Panc1 (cell line): Measurements from ENCODE around the gene VWA7. TPM values are rescaled to one million over a fixed set of nuclear protein-coding genes. Genes with fewer than 3 reads are reported as not detected.

Source experiments
- ATAC-seq: fragments of 200-7000 bp; cut with Tn5 transposase; 2 replicates; pipeline ENCODE4 v1.9.1; 2020; ENCODE audit warnings: mild to moderate bottlenecking, moderate library complexity
- BruUV-seq: library from RNA; stranded (reverse); fragments of 400-500 nt; replicated peaks from 2 replicates; lab custom pipeline; 2021; lab: Mats Ljungman, UMichigan
- CTCF ChIA-PET: fragments of 300-600 bp; sonication (Branson Sonifier 250); formaldehyde crosslinking; loops from one replicate; lab custom pipeline; 2022; ENCODE audit warnings: antibody characterized with exemption; lab: Charles Lee
- POLR2A ChIA-PET: fragments of 300-600 bp; sonication (Branson Sonifier 250); formaldehyde crosslinking; loops from one replicate; lab custom pipeline; 2022; ENCODE audit warnings: antibody characterized with exemption; lab: Charles Lee
- DNase-seq: peaks from one replicate; pipeline ENCODE4 v3.0.0-alpha.2; 2010; ENCODE audit warnings: low read depth, low spot score
- H3K27ac ChIP-seq: 2 replicates; pipeline ENCODE4 v1.5.1; 2011; ENCODE audit warnings: mild to moderate bottlenecking, low read length, inconsistent platforms
- H3K27me3 ChIP-seq: fragments of 200-500 bp; sonication (Bioruptor generic); 2 replicates; pipeline ENCODE4 v1.6.0; 2014; ENCODE audit warnings: low read length, inconsistent platforms; ENCODE audit not compliant: control insufficient read depth, insufficient read depth
- H3K36me3 ChIP-seq: fragments of 200-500 bp; sonication (Bioruptor generic); 2 replicates; pipeline ENCODE4 v1.5.1; 2014; ENCODE audit warnings: inconsistent platforms, mild to moderate bottlenecking, low read length, moderate library complexity; ENCODE audit not compliant: control insufficient read depth, insufficient read depth
- H3K4me1 ChIP-seq: 2 replicates; pipeline ENCODE4 v1.5.1; 2011; ENCODE audit warnings: inconsistent platforms, mild to moderate bottlenecking, low read length, moderate library complexity; ENCODE audit not compliant: control insufficient read depth, insufficient read depth
- H3K4me3 ChIP-seq, 2 experiments: 2 replicates each; pipeline ENCODE4 v1.5.1; 2011 to 2012; ENCODE audit warnings: low read depth in 2 of 2, low read length in 2 of 2, mild to moderate bottlenecking in 2 of 2, inconsistent platforms in 1 of 2, moderate library complexity in 1 of 2
- H3K9me3 ChIP-seq: fragments of 200-500 bp; sonication (Bioruptor generic); 2 replicates; pipeline ENCODE4 v1.5.1; 2014; ENCODE audit warnings: low read depth, mild to moderate bottlenecking, inconsistent platforms, low read length, moderate library complexity; ENCODE audit not compliant: control insufficient read depth, insufficient read depth
- POLR2AphosphoS5 ChIP-seq: IDR thresholded peaks from 2 replicates; pipeline ENCODE4 v1.6.1; 2012; ENCODE audit warnings: mild to moderate bottlenecking, low read depth, low read length, moderate library complexity
- SIN3A ChIP-seq: IDR thresholded peaks from 2 replicates; pipeline ENCODE4 v1.6.1; 2012; ENCODE audit warnings: low read depth, mild to moderate bottlenecking, low read length, moderate library complexity, borderline replicate concordance; ENCODE audit not compliant: insufficient read depth
- TCF7L2 ChIP-seq: IDR thresholded peaks from 2 replicates; pipeline ENCODE4 v1.6.1; 2011; ENCODE audit warnings: mild to moderate bottlenecking, low read depth, low read length, inconsistent platforms
- in situ Hi-C: cut with HindIII; loops from 2 replicates; pipeline ENCODE4 v1.10.0; 2016; ENCODE audit warnings: low sequenced_read_pairs, low pct_unique_long_range_greater_than_20kb
- intact Hi-C: fragments of 100-400 bp; cut with micrococcal nuclease; formaldehyde crosslinking; loops from one replicate; pipeline ENCODE4 v1.10.0; 2022; ENCODE audit not compliant: unreplicated experiment
- total RNA-seq: library from RNA; stranded (reverse); gene quantifications from one replicate; pipeline ENCODE4 v1.2.1, GENCODE V29; 2021; ENCODE audit not compliant: unreplicated experiment
- TF ChIP-seq, protein P1 (sequence below): fragments of 450-650 bp; IDR thresholded peaks from 2 replicates; pipeline ENCODE4 v1.5.1; 2017; ENCODE audit warnings: mild to moderate bottlenecking
- TF ChIP-seq, protein P2 (sequence below), 2 experiments: IDR thresholded peaks; 2 replicates each; pipeline ENCODE4 v1.6.1; 2011 to 2012; ENCODE audit warnings: low read depth in 2 of 2, control low read depth in 1 of 2, low read length in 1 of 2, mild to moderate bottlenecking in 1 of 2, moderate library complexity in 1 of 2; ENCODE audit not compliant: insufficient read depth in 1 of 2

VWA7 gene
- total RNA-seq, 1 experiment from 2014 or later: 4.3 TPM

DNA sequence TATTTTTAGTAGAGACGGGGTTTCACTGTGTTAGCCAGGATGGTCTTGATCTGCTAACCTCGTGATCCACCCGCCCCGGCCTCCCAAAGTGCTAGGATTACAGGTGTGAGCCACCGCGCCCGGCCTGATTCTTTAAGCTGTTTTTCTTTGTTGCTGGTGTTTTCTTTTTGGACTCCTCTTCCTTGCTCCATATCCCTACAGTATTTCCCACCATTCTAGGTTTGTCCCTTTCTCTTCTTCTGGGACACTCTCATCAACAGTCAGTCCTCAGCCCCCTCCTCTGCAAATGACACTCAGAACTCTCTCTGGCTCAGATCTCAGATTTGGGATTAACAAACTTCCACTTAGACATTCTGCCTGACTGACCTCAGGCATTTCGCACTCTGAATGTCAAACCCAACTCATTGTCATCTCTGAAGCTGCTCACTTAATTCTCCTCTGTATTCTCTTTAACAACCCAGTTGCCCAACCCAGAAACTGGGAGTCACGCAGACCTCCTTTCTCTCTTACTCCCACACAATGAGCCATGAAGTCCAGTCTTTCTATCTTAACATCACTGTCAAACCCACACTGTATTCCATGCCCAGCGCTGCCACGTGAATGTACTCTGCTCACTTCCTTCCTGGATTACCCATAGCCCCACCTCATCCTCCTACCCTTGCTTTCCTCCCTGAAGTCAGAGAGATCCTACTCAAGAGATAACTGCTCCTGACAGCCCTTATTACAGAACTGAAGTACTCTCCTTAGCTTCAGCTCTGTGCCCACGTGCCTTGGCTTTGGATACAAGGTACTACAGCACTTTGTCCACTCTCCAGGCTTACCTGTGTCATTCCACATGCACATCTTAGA is 51.4 kb downstream of the VWA7 start:
- POLR2A ChIA-PET: interaction anchor here (0.7 kb wide), 1 partner anchor 113 kb away, joined by 3 read pairs; no protein-coding TSS in a partner anchor
- TF ChIP-seq, protein P1, sequence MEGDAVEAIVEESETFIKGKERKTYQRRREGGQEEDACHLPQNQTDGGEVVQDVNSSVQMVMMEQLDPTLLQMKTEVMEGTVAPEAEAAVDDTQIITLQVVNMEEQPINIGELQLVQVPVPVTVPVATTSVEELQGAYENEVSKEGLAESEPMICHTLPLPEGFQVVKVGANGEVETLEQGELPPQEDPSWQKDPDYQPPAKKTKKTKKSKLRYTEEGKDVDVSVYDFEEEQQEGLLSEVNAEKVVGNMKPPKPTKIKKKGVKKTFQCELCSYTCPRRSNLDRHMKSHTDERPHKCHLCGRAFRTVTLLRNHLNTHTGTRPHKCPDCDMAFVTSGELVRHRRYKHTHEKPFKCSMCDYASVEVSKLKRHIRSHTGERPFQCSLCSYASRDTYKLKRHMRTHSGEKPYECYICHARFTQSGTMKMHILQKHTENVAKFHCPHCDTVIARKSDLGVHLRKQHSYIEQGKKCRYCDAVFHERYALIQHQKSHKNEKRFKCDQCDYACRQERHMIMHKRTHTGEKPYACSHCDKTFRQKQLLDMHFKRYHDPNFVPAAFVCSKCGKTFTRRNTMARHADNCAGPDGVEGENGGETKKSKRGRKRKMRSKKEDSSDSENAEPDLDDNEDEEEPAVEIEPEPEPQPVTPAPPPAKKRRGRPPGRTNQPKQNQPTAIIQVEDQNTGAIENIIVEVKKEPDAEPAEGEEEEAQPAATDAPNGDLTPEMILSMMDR: no peak
- TF ChIP-seq SIN3A (no peak), POLR2AphosphoS5 (no peak), TCF7L2 (no peak)
- TF ChIP-seq, protein P2, sequence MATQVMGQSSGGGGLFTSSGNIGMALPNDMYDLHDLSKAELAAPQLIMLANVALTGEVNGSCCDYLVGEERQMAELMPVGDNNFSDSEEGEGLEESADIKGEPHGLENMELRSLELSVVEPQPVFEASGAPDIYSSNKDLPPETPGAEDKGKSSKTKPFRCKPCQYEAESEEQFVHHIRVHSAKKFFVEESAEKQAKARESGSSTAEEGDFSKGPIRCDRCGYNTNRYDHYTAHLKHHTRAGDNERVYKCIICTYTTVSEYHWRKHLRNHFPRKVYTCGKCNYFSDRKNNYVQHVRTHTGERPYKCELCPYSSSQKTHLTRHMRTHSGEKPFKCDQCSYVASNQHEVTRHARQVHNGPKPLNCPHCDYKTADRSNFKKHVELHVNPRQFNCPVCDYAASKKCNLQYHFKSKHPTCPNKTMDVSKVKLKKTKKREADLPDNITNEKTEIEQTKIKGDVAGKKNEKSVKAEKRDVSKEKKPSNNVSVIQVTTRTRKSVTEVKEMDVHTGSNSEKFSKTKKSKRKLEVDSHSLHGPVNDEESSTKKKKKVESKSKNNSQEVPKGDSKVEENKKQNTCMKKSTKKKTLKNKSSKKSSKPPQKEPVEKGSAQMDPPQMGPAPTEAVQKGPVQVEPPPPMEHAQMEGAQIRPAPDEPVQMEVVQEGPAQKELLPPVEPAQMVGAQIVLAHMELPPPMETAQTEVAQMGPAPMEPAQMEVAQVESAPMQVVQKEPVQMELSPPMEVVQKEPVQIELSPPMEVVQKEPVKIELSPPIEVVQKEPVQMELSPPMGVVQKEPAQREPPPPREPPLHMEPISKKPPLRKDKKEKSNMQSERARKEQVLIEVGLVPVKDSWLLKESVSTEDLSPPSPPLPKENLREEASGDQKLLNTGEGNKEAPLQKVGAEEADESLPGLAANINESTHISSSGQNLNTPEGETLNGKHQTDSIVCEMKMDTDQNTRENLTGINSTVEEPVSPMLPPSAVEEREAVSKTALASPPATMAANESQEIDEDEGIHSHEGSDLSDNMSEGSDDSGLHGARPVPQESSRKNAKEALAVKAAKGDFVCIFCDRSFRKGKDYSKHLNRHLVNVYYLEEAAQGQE (IDR thresholded peaks at IDR 0.05; ENCODE audit: insufficient read depth in 1 of 2, low read depth in 2 of 2, low read length in 1 of 2): no peak
- ATAC-seq (no peak), DNase-seq (no peak)
- peaks cover 8% of the 10 kb centered on the region for H3K4me1 ChIP-seq
- in situ Hi-C loops (no loop called here), intact Hi-C loops (no loop called here)
- H3K9me3 ChIP-seq: no peaks in the 10 kb centered on the region
- no peak overlapping the region for H3K27ac ChIP-seq
- H3K36me3 ChIP-seq: peaks cover 4% of the 10 kb centered on the region
- no TSS peak for BruUV-seq
- H3K27me3 ChIP-seq: no peaks in the 10 kb centered on the region
- H3K4me3 ChIP-seq: no peak overlapping the region
- CTCF ChIA-PET: no interaction called here

DNA sequence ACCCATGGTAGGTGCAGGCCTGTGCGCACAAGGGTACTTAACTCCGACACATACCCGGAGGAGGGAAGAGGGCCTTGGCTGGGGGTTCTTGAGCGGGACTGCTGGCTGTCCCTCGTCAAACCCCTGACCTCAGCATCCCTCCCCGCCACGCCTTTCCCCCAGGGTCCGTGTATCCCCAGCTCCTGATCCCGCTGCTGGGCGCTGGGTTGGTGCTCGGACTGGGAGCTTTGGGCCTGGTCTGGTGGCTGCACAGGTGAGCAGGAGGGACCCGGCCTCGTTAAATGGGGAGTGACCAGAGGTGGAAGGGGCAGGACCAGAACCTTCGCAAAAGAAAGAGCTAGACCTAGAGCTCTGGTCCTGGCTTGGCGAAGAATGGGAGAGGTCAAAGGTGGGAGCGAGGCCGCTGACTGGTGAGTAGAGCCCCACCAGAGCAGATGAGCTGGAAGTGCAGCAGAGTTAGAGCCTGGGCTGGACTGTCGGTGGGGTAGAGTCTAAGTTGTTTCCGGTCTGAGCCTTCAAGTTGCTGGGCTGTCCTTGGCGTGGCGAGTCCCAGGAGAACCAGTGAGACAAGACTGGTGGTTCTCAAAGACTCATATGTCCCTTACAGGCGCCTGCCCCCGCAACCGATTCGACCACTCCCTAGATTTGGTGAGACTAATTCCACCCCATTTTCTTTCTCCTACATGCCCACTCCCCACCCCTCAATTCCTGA is 53.0 kb downstream of the VWA7 start:
- TF ChIP-seq, protein P2 (IDR thresholded peaks at IDR 0.05; ENCODE audit: insufficient read depth in 1 of 2, low read depth in 2 of 2, low read length in 1 of 2): no peak
- no peak for TF ChIP-seq SIN3A
- TF ChIP-seq, protein P1: no peak
- no peak for TF ChIP-seq POLR2AphosphoS5
- TF ChIP-seq TCF7L2: no peak
- ChIA-PET CTCF (no interaction called here), POLR2A (interaction anchor here (0.5 kb wide), 1 partner anchor 65 kb away, joined by 4 read pairs; no protein-coding TSS in a partner anchor)
- Histone ChIP-seq H3K9me3 (no peaks in the 10 kb centered on the region), H3K4me1 (peaks cover 5% of the 10 kb centered on the region; the same call in 1 of the 2 replicates), H3K36me3 (peaks cover 3% of the 10 kb centered on the region), H3K27ac (no peak overlapping the region), H3K4me3 (no peak overlapping the region), H3K27me3 (no peaks in the 10 kb centered on the region)
- BruUV-seq: no TSS peak
- DNase-seq: no peak
- in situ Hi-C loops: no loop called here
- no peak for ATAC-seq
- intact Hi-C loops: no loop called here
